Stomach (tissue), 9 donors: Measurements from ENCODE around the gene MACO1. TPM values are rescaled to one million over a fixed set of nuclear protein-coding genes. Genes with fewer than 3 reads are reported as not detected.
"Not testable (repeated sequence)": the region's sequence is repeated elsewhere in the genome, so short reads cannot be mapped to it uniquely, and the experiment has no call there.

Experiments
- DNase-seq, 2 donors: peaks; one replicate each; pipeline versions ENCODE4 v3.0.0 to v3.0.0-alpha.2; 2013 to 2019
- H3K27ac ChIP-seq, 5 donors: fragments of 200-600 bp in 4 of 5; sonication (generic) in 4 of 5; one replicate each; pipeline ENCODE4 v1.5.1; 2013 to 2019; ENCODE audit warnings: mild to moderate bottlenecking in 1 of 5, moderate library complexity in 1 of 5
- H3K27me3 ChIP-seq, 3 donors: fragments of 200-600 bp; sonication (generic); one replicate each; pipeline ENCODE4 v1.5.1; 2017 to 2019; ENCODE audit warnings: mixed run types in 1 of 3
- H3K36me3 ChIP-seq, 4 donors: fragments of 200-600 bp; sonication (generic); 1 replicate in 3 of 4; 2 replicates in 1 of 4; pipeline ENCODE4 v1.5.1; 2016 to 2019
- H3K4me1 ChIP-seq, 4 donors: fragments of 200-600 bp; sonication (generic); one replicate each; pipeline ENCODE4 v1.5.1; 2016 to 2019
- H3K4me3 ChIP-seq, 4 donors: fragments of 200-600 bp; sonication (generic) in 3 of 4; one replicate each; pipeline ENCODE4 v1.5.1; 2016 to 2019; ENCODE audit warnings: mild to moderate bottlenecking in 1 of 4
- H3K9me3 ChIP-seq, 4 donors: fragments of 200-600 bp; sonication (generic); one replicate each; pipeline ENCODE4 v1.5.1; 2016 to 2019
- EP300 ChIP-seq: sonication (generic); formaldehyde crosslinking; IDR thresholded peaks from one replicate; pipeline ENCODE4 v1.6.1; 2017; ENCODE audit warnings: antibody characterized with exemption
- POLR2A ChIP-seq, 4 donors: fragments of 450-650 bp; IDR thresholded peaks; one replicate each; pipeline ENCODE4 v1.6.1; 2016; ENCODE audit warnings: antibody characterized with exemption in 4 of 4, control low read depth in 2 of 4, mild to moderate bottlenecking in 1 of 4, moderate library complexity in 1 of 4
- POLR2AphosphoS5 ChIP-seq, 3 donors: sonication (generic); formaldehyde crosslinking; IDR thresholded peaks; one replicate each; pipeline ENCODE4 v1.6.1; 2016; ENCODE audit warnings: antibody characterized with exemption in 3 of 3
- WGBS, 5 donors: extraction: QIAGEN DNeasy Blood & Tissue Kit in 3 of 5; methylation state at CpG; one replicate each; pipeline versions ENCODE4 v1.1.5 to v1.1.7; 2013 to 2018; 5-methylcytosine and 5-hydroxymethylcytosine counted together
- intact Hi-C: fragments of 100-400 bp; cut with DNase I; formaldehyde crosslinking; loops from one replicate; pipeline ENCODE4 v1.15.1; 2023; ENCODE audit warnings: low total_unique reads
- polyA plus RNA-seq, 3 donors: library from polyadenylated mRNA; stranded (reverse); fragments of 200-250 nt; gene quantifications; one replicate each; pipeline ENCODE4 v1.2.3, GENCODE V29; 2013
- total RNA-seq, 5 donors: library from RNA; depleted of rRNA; stranded (reverse); fragments of >200 nt; gene quantifications; one replicate each; pipeline versions ENCODE4 v1.1.0 to v1.2.3, GENCODE V29; 2014 to 2016
- TF ChIP-seq, protein P1 (sequence below), 7 experiments: fragments of 450-650 bp in 4 of 7; fragments of 200-600 bp in 3 of 7; sonication (generic) in 3 of 7; IDR thresholded peaks; one replicate each; pipeline ENCODE4 v1.5.1; 2016 to 2019; ENCODE audit warnings: antibody characterized with exemption in 7 of 7, control low read depth in 2 of 7, mild to moderate bottlenecking in 1 of 7
- donor health status: healthy with polysubstance abuse.
- donor health status: Bipolar disorder and iron deficiency.
- donor health status: healthy.

MACO1 gene
- total and polyA plus RNA-seq, 8 donors = 4.9 to 19.8 (median 11.3) TPM

- TF ChIP-seq EP300 (no peak), POLR2AphosphoS5 (IDR thresholded peaks at IDR 0.05) (no peak), POLR2A (IDR thresholded peaks at IDR 0.05) (no peak)
- TF ChIP-seq, protein P1, sequence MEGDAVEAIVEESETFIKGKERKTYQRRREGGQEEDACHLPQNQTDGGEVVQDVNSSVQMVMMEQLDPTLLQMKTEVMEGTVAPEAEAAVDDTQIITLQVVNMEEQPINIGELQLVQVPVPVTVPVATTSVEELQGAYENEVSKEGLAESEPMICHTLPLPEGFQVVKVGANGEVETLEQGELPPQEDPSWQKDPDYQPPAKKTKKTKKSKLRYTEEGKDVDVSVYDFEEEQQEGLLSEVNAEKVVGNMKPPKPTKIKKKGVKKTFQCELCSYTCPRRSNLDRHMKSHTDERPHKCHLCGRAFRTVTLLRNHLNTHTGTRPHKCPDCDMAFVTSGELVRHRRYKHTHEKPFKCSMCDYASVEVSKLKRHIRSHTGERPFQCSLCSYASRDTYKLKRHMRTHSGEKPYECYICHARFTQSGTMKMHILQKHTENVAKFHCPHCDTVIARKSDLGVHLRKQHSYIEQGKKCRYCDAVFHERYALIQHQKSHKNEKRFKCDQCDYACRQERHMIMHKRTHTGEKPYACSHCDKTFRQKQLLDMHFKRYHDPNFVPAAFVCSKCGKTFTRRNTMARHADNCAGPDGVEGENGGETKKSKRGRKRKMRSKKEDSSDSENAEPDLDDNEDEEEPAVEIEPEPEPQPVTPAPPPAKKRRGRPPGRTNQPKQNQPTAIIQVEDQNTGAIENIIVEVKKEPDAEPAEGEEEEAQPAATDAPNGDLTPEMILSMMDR (IDR thresholded peaks at IDR 0.05) = no peak
- 80 to 90% (median 88%) methylated on average over 14 of the region's 14 CpGs for WGBS, 5 donors
- intact Hi-C loops = no loop called here
These were observed 75.1 kb downstream of the MACO1 start for GRCh38 chr1:25505656-25506385.

GRCh38 chr1:25506566-25507463 lies 76.1 kb downstream of the MACO1 start:
- H3K27ac ChIP-seq, H3K9me3 ChIP-seq, H3K27me3 ChIP-seq, H3K4me1 ChIP-seq, H3K36me3 ChIP-seq, intact Hi-C loops: not testable (repeated sequence)
- DNase-seq = peak in 1 of 2 donors; percentile 43
- 27 to 42% (median 41%) methylated on average over 29 to 37 of the region's 37 CpGs for WGBS, 5 donors
- peak overlapping the region; percentile 14 to 35 (median 22) for H3K4me3 ChIP-seq

More at GRCh38 chr1:25505656-25506385, 75.1 kb downstream of the MACO1 start:
- no peaks in the 10 kb centered on the region for H3K27me3 ChIP-seq
- DNase-seq = no peak
- H3K4me1 ChIP-seq = peaks cover 0 to 14% (median 7%) of the 10 kb centered on the region in 4 donors
- H3K27ac ChIP-seq = no peak overlapping the region
- H3K9me3 ChIP-seq = no peaks in the 10 kb centered on the region
- H3K4me3 ChIP-seq = no peak overlapping the region
- peaks cover 0 to 7% (median 3%) of the 10 kb centered on the region in 4 donors for H3K36me3 ChIP-seq

- no peak for DNase-seq
- Histone ChIP-seq H3K9me3 (no peaks in the 10 kb centered on the region), H3K4me3 (no peak overlapping the region), H3K27ac (no peak overlapping the region), H3K36me3 (no peaks in the 10 kb centered on the region), H3K27me3 (no peaks in the 10 kb centered on the region), H3K4me1 (no peaks in the 10 kb centered on the region)
- WGBS, 5 donors = 71 to 87% (median 79%) methylated on average over 4 of the region's 4 CpGs
- no peak for TF ChIP-seq POLR2A (IDR thresholded peaks at IDR 0.05)
- TF ChIP-seq EP300 = no peak
- TF ChIP-seq, protein P1 (IDR thresholded peaks at IDR 0.05) = no peak
- no peak for TF ChIP-seq POLR2AphosphoS5 (IDR thresholded peaks at IDR 0.05)
- intact Hi-C loops = no loop called here
These were observed 83.0 kb downstream of the MACO1 start for GRCh38 chr1:25513666-25514065.

DNA sequence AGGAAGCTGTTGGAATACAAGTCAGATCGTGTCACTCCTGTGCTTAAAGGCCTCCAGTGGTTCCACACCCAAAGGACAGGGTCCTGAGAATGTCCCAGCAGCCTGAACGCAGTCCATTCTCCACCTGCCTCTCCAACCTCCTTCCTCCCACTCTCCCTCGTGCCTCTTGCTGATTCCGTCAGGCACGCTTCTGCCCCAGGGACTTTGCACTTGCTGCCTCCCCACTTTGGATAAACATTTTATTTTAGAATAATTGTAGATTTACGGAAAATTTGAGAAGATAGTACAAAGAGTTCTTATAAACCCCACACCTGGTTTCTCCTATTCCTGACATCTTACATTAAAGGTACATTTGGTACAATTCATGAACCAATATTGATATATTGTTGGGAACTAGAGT lies 84.3 kb downstream of the MACO1 start:
- Histone ChIP-seq H3K9me3 (no peaks in the 10 kb centered on the region), H3K27me3 (no peaks in the 10 kb centered on the region), H3K4me3 (no peak overlapping the region), H3K4me1 (no peaks in the 10 kb centered on the region), H3K27ac (no peak overlapping the region), H3K36me3 (no peaks in the 10 kb centered on the region)
- intact Hi-C loops = no loop called here
- DNase-seq = no peak
- no peak for TF ChIP-seq EP300
- no peak for TF ChIP-seq POLR2A (IDR thresholded peaks at IDR 0.05)
- TF ChIP-seq, protein P1 (IDR thresholded peaks at IDR 0.05) = no peak
- no peak for TF ChIP-seq POLR2AphosphoS5 (IDR thresholded peaks at IDR 0.05)
- 71 to 87% (median 75%) methylated on average over 6 of the region's 6 CpGs for WGBS, 5 donors
